MCF 10A (cell line): Measurements from ENCODE around the gene STXBP6. TPM values are rescaled to one million over a fixed set of nuclear protein-coding genes. Genes with fewer than 3 reads are reported as not detected.

Experiments
- BruUV-seq: library from RNA; stranded (reverse); fragments of 400-500 nt; replicated peaks from 2 replicates; lab custom pipeline; 2021; lab: Mats Ljungman, UMichigan
- CTCF ChIA-PET: fragments of 300-600 bp; sonication (Branson Sonifier 250); formaldehyde crosslinking; extraction: SDS; loops from one replicate; lab custom pipeline; 2021; ENCODE audit warnings: antibody characterized with exemption, inconsistent platforms; lab: Yijun Ruan, JAX
- POLR2A ChIA-PET: fragments of 300-600, 350-650 bp; sonication (Branson Sonifier 250); formaldehyde crosslinking; extraction: SDS; loops from one replicate; lab custom pipeline; 2020; ENCODE audit warnings: antibody characterized with exemption, inconsistent platforms; lab: Yijun Ruan, JAX
- DNase-seq: peaks from one replicate; pipeline ENCODE4 v3.0.0-alpha.2; 2018; ENCODE audit not compliant: unreplicated experiment
- H3K27ac Mint-ChIP-seq: one replicate; pipeline ENCODE4 v1.8.0; 2022; ENCODE audit warnings: mild to moderate bottlenecking, low read depth, mixed read lengths; ENCODE audit not compliant: unreplicated experiment
- H3K27me3 Mint-ChIP-seq: one replicate; pipeline ENCODE4 v1.8.0; 2022; ENCODE audit warnings: mixed read lengths; ENCODE audit not compliant: insufficient read depth, unreplicated experiment
- H3K36me3 Mint-ChIP-seq: one replicate; pipeline ENCODE4 v1.8.0; 2022; ENCODE audit warnings: mild to moderate bottlenecking, moderate library complexity, mixed read lengths; ENCODE audit not compliant: insufficient read depth, unreplicated experiment
- H3K4me1 Mint-ChIP-seq: one replicate; pipeline ENCODE4 v1.8.0; 2022; ENCODE audit warnings: mixed read lengths; ENCODE audit not compliant: insufficient read depth, unreplicated experiment
- H3K4me3 Mint-ChIP-seq: one replicate; pipeline ENCODE4 v1.8.0; 2022; ENCODE audit warnings: mild to moderate bottlenecking, moderate library complexity, mixed read lengths; ENCODE audit not compliant: unreplicated experiment
- H3K9me3 Mint-ChIP-seq: one replicate; pipeline ENCODE4 v1.8.0; 2022; ENCODE audit warnings: mixed read lengths; ENCODE audit not compliant: unreplicated experiment
- intact Hi-C: fragments of 100-400 bp; cut with micrococcal nuclease; formaldehyde crosslinking; loops from 2 replicates; pipeline ENCODE4 v1.14.1; 2022
- total RNA-seq: library from RNA; stranded (reverse); gene quantifications from 2 replicates; pipeline ENCODE4 v1.2.3, GENCODE V29; 2022
- TF ChIP-seq, protein P1 (sequence below): fragments of 200-600 bp; IDR thresholded peaks from one replicate; pipeline ENCODE4 v1.8.0; 2022; ENCODE audit warnings: antibody characterized with exemption, mild to moderate bottlenecking; ENCODE audit not compliant: unreplicated experiment

STXBP6 gene
- total RNA-seq, 1 experiment from 2014 or later, result not detected

DNA sequence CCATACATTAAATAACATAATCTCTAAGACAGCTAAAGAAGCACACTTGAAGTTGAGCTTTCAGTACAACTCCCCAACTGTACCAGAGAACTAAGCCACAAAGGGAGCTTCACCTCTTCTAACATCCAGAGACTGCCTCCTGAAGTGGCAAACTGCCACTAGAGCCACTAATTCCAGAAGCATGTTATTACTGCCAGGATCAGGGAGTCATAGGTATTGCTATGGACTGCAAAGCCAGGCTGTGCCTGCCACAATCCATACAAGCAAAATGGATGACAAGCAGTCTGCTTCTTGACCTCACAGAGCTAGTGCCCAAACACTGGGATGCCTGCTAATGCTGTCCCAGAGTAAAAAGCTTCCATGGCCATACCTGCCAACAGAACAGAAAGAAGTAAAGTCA, 160.1 kb downstream of the STXBP6 start:
- no peak for DNase-seq
- BruUV-seq, result no TSS peak
- intact Hi-C loops, result no loop called here
- CTCF ChIA-PET, result no interaction called here
- peaks cover 26% of the 10 kb centered on the region for H3K9me3 Mint-ChIP-seq
- H3K4me1 Mint-ChIP-seq, result no peaks in the 10 kb centered on the region
- TF ChIP-seq, protein P1, sequence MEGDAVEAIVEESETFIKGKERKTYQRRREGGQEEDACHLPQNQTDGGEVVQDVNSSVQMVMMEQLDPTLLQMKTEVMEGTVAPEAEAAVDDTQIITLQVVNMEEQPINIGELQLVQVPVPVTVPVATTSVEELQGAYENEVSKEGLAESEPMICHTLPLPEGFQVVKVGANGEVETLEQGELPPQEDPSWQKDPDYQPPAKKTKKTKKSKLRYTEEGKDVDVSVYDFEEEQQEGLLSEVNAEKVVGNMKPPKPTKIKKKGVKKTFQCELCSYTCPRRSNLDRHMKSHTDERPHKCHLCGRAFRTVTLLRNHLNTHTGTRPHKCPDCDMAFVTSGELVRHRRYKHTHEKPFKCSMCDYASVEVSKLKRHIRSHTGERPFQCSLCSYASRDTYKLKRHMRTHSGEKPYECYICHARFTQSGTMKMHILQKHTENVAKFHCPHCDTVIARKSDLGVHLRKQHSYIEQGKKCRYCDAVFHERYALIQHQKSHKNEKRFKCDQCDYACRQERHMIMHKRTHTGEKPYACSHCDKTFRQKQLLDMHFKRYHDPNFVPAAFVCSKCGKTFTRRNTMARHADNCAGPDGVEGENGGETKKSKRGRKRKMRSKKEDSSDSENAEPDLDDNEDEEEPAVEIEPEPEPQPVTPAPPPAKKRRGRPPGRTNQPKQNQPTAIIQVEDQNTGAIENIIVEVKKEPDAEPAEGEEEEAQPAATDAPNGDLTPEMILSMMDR, result no peak
- H3K36me3 Mint-ChIP-seq, result no peaks in the 10 kb centered on the region
- POLR2A ChIA-PET, result no interaction called here
- no peaks in the 10 kb centered on the region for H3K27me3 Mint-ChIP-seq
- H3K4me3 Mint-ChIP-seq, result no peak overlapping the region
- no peak overlapping the region for H3K27ac Mint-ChIP-seq

DNA sequence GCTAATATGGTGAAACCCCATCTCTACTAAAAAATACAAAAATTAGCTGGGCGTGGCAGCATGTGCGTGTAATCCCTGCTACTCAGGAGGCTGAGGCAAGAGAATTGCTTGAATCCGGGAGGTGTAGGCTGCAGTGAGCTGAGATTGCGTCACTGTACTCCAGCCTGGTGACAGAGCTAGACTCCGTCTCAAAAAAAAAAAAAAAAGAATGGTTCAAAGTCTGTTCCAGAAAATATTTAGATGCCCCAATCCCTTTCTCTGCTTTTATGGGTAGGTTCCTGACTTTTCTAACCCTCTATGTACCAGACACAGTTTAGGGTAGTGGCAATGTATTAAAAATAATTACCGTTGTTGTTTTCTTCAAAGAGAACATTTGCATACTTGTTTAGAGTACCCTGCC, 161.4 kb downstream of the STXBP6 start:
- intact Hi-C loops, result no loop called here
- ChIA-PET POLR2A (no interaction called here), CTCF (interaction anchor here (0.6 kb wide), 2 partner anchors 44 to 86 kb away, joined by 3 to 5 read pairs; no protein-coding TSS in a partner anchor)
- Mint-ChIP-seq H3K4me1 (no peaks in the 10 kb centered on the region), H3K4me3 (no peak overlapping the region), H3K9me3 (peaks cover 26% of the 10 kb centered on the region), H3K36me3 (no peaks in the 10 kb centered on the region), H3K27me3 (no peaks in the 10 kb centered on the region), H3K27ac (no peak overlapping the region)
- BruUV-seq, result no TSS peak
- no peak for DNase-seq
- TF ChIP-seq, protein P1, result no peak

DNA sequence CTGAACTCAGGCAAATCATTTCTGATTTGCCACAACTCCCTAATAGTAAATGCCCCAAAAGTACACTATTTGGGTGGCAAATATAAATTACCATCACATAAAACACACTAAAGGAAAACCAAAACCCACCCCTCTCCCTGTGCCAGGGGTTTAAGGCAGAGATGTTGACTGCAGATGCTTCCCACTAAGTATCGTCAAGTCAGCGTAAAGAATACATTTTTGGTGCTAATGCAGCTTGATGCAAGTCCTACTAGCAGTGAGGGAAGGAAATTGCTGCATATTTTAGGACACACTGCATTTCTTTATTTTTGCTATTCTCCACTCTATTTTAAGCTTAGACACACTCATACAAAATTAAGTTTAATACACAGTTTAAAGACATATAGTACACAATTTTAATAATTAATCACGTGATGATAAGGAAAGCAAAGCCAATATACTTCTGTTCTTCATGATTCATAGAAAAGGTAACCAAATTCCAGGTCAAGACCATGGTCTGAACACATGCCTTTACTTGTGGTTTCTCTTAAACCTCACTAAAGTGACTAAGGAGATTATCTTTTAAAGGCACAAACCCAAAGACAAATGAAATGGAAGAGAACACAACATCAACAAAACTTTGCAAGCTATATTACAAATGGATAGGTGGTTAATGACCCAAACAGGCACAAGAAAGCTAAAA, 162.2 kb downstream of the STXBP6 start:
- no peaks in the 10 kb centered on the region for H3K36me3 Mint-ChIP-seq
- no TSS peak for BruUV-seq

DNA sequence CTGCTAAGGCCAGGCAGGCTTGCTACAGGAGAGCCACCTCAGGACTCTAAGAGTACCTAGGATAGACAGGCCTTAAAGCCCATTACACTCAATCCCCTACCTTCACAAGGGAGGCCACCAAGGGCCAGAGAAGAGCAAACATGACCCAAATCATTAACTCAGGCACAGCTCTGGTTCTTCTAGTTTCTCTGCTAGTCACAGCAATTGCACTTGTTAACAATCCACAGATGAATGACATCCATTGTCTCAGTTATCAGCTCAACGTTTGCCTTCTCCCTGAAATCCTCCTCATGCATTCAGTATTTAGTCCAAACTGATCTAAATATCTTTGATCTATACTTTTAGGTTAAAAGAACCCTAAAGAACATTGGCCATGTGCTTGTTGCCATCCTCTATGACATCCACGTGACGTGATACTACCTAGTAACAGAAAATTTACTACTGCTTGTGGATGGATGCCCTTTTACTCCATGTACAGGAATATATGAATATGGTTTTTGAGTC, 164.5 kb downstream of the STXBP6 start:
- Mint-ChIP-seq H3K9me3 (peaks cover 11% of the 10 kb centered on the region), H3K27ac (no peak overlapping the region)
- CTCF ChIA-PET, result no interaction called here

More for the DNA sequence above, 162.2 kb downstream of the STXBP6 start:
- ChIA-PET POLR2A (no interaction called here), CTCF (interaction anchor here (0.6 kb wide), 2 partner anchors 12 to 43 kb away, joined by 3 to 5 read pairs; no protein-coding TSS in a partner anchor)
- no peak for DNase-seq
- no peaks in the 10 kb centered on the region for H3K27me3 Mint-ChIP-seq
- TF ChIP-seq, protein P1, result no peak
- H3K9me3 Mint-ChIP-seq, result peaks cover 26% of the 10 kb centered on the region
- intact Hi-C loops, result no loop called here
- H3K4me3 Mint-ChIP-seq, result no peak overlapping the region
- H3K4me1 Mint-ChIP-seq, result no peaks in the 10 kb centered on the region
- H3K27ac Mint-ChIP-seq, result no peak overlapping the region

More for the DNA sequence above, 164.5 kb downstream of the STXBP6 start:
- BruUV-seq, result no TSS peak
- intact Hi-C loops, result no loop called here
- TF ChIP-seq, protein P1, result no peak
- no peak for DNase-seq
- Mint-ChIP-seq H3K36me3 (no peaks in the 10 kb centered on the region), H3K27me3 (no peaks in the 10 kb centered on the region), H3K4me3 (no peak overlapping the region), H3K4me1 (no peaks in the 10 kb centered on the region)
- POLR2A ChIA-PET, result interaction anchor here (0.6 kb wide), 1 partner anchor 281 kb away, joined by 3 read pairs; no protein-coding TSS in a partner anchor
